SU-DHL-6 (cell line): ENCODE results near the gene MTA3.

Experiments
- EZH2phosphoT487 ChIP-seq: fragments of 200-600 bp; sonication (generic), shearing (Covaris generic); conservative IDR thresholded peaks from 2 replicates; pipeline ENCODE4 v1.6.1; 2018; ENCODE audit warnings: mild to moderate bottlenecking, antibody characterized with exemption, low read length, moderate library complexity, mixed read lengths
- TF ChIP-seq, protein P1 (sequence below): fragments of 200-600 bp; sonication (generic); IDR thresholded peaks from one replicate; pipeline ENCODE4 v1.5.1; 2017; ENCODE audit warnings: antibody characterized with exemption, mild to moderate bottlenecking, low read length, moderate library complexity; ENCODE audit not compliant: insufficient read depth, poor library complexity, severe bottlenecking

DNA sequence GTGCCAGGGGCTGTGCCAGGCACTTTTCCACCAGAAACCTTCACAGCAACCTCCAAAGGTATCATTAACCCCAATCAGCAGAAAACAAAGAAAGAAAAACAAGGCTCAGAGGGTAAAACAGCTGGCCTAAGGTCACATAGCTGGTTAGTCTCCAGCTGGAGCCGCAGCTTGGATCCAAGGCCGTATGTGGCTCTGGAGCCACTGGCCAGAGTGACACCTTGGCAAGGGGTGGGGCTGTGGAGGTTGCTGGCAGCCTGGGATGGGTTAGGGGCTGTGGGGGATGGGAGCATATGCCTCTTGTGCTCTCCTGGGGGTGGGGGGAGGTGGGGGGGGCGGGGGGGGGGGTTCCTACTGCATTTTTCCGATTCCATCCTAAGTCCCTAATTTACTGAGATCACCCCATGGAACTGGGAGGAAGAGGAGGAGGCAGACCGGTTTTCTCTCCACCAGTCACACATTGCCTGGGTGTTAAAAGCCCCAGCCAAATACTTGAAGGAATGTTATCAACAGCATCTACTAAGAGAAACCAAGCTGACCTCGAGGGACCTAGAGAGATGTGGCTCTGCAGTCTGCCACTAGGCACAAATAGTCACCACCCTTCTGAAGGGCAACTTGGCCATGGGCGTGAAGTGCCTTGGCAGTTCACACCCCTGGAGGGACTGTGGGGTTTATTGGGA, 215.9 kb downstream of the MTA3 start:
- TF ChIP-seq, protein P1, sequence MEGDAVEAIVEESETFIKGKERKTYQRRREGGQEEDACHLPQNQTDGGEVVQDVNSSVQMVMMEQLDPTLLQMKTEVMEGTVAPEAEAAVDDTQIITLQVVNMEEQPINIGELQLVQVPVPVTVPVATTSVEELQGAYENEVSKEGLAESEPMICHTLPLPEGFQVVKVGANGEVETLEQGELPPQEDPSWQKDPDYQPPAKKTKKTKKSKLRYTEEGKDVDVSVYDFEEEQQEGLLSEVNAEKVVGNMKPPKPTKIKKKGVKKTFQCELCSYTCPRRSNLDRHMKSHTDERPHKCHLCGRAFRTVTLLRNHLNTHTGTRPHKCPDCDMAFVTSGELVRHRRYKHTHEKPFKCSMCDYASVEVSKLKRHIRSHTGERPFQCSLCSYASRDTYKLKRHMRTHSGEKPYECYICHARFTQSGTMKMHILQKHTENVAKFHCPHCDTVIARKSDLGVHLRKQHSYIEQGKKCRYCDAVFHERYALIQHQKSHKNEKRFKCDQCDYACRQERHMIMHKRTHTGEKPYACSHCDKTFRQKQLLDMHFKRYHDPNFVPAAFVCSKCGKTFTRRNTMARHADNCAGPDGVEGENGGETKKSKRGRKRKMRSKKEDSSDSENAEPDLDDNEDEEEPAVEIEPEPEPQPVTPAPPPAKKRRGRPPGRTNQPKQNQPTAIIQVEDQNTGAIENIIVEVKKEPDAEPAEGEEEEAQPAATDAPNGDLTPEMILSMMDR, result no peak
- TF ChIP-seq EZH2phosphoT487, result no peak
